Cardiac muscle cell (in vitro differentiated cells and primary cell): ENCODE results near the gene KRTAP2-1. TPM values are rescaled to one million over a fixed set of nuclear protein-coding genes. Genes with fewer than 3 reads are reported as not detected.

Source experiments
- DNase-seq, 2 donors: peaks; one replicate each; pipeline versions ENCODE4 v3.0.0 to v3.0.0-alpha.2; 2010 to 2017; ENCODE audit warnings: low read depth in 1 of 2, low spot score in 1 of 2
- H3K27ac ChIP-seq: fragments of 200-600 bp; sonication (generic); 2 replicates; pipeline ENCODE4 v1.5.1; 2016
- H3K27me3 ChIP-seq: fragments of 200-600 bp; sonication (generic); 2 replicates; pipeline ENCODE4 v1.6.0; 2016; ENCODE audit warnings: control low read depth
- H3K36me3 ChIP-seq: fragments of 200-600 bp; sonication (generic); 2 replicates; pipeline ENCODE4 v1.5.1; 2016; ENCODE audit warnings: control low read depth
- H3K4me1 ChIP-seq: fragments of 200-600 bp; sonication (generic); 2 replicates; pipeline ENCODE4 v1.8.1; 2017; ENCODE audit warnings: low read depth, mild to moderate bottlenecking, mixed run types
- H3K4me3 ChIP-seq: fragments of 200-600 bp; sonication (generic); 2 replicates; pipeline ENCODE4 v1.5.1; 2016; ENCODE audit warnings: mild to moderate bottlenecking
- H3K9me3 ChIP-seq: fragments of 200-600 bp; sonication (generic); 2 replicates; pipeline ENCODE4 v1.5.1; 2017; ENCODE audit warnings: low read depth, mild to moderate bottlenecking, control low read depth
- CTCF ChIP-seq: IDR thresholded peaks from 2 replicates; pipeline ENCODE4 v1.5.1; 2012; ENCODE audit warnings: low read depth, mild to moderate bottlenecking, low read length
- polyA plus RNA-seq: library from polyadenylated mRNA; unstranded; fragments of >200 nt; fragmentation: Nextera tagmentation; extraction: Ambion mirVana; gene quantifications from 2 replicates; pipeline ENCODE4 v1.2.1, GENCODE V29; 2016
- total RNA-seq: library from RNA; depleted of rRNA; stranded (reverse); fragments of >200 nt; gene quantifications from 2 replicates; pipeline ENCODE4 v1.2.3, GENCODE V29; 2016

Gene KRTAP2-1
- total and polyA plus RNA-seq, 2 experiments from 2014 or later = not detected

- DNase-seq = no peak
- peaks cover 2% of the 10 kb centered on the region for H3K27me3 ChIP-seq
- no peak overlapping the region for H3K4me3 ChIP-seq
- TF ChIP-seq CTCF = no peak
- H3K27ac ChIP-seq = no peak overlapping the region
- no peaks in the 10 kb centered on the region for H3K4me1 ChIP-seq
- H3K36me3 ChIP-seq = no peaks in the 10 kb centered on the region
- no peaks in the 10 kb centered on the region for H3K9me3 ChIP-seq
Observed at GRCh38 chr17:41024697-41025096, 22.4 kb downstream of the KRTAP2-1 start.

GRCh38 chr17:41020336-41020735 lies 26.8 kb downstream of the KRTAP2-1 start:
- H3K4me1 ChIP-seq = no peaks in the 10 kb centered on the region
- no peak for TF ChIP-seq CTCF
- H3K36me3 ChIP-seq = no peaks in the 10 kb centered on the region
- no peak overlapping the region for H3K4me3 ChIP-seq
- H3K27me3 ChIP-seq = no peaks in the 10 kb centered on the region
- H3K9me3 ChIP-seq = no peaks in the 10 kb centered on the region
- DNase-seq = no peak
- H3K27ac ChIP-seq = no peak overlapping the region

- no peak for TF ChIP-seq CTCF
- Histone ChIP-seq H3K4me3 (no peak overlapping the region), H3K36me3 (no peaks in the 10 kb centered on the region), H3K4me1 (no peaks in the 10 kb centered on the region), H3K27ac (no peak overlapping the region), H3K27me3 (no peaks in the 10 kb centered on the region), H3K9me3 (no peaks in the 10 kb centered on the region)
- no peak for DNase-seq
Observed at GRCh38 chr17:41019415-41019814, 27.7 kb downstream of the KRTAP2-1 start.

GRCh38 chr17:41018541-41018940 lies 28.6 kb downstream of the KRTAP2-1 start:
- DNase-seq = no peak
- no peaks in the 10 kb centered on the region for H3K4me1 ChIP-seq
- TF ChIP-seq CTCF = no peak
- no peaks in the 10 kb centered on the region for H3K27me3 ChIP-seq
- no peaks in the 10 kb centered on the region for H3K36me3 ChIP-seq
- no peaks in the 10 kb centered on the region for H3K9me3 ChIP-seq
- no peak overlapping the region for H3K4me3 ChIP-seq
- H3K27ac ChIP-seq = no peak overlapping the region

GRCh38 chr17:41016578-41017215 lies 30.4 kb downstream of the KRTAP2-1 start:
- Histone ChIP-seq H3K9me3 (no peaks in the 10 kb centered on the region), H3K27ac (no peak overlapping the region), H3K27me3 (no peaks in the 10 kb centered on the region), H3K4me1 (no peaks in the 10 kb centered on the region), H3K36me3 (no peaks in the 10 kb centered on the region), H3K4me3 (no peak overlapping the region)
- no peak for TF ChIP-seq CTCF
- DNase-seq = no peak
